A673 (cell line): ENCODE data around the gene MVB12B.

Source experiments
- CTCF ChIP-seq: fragments of 300-800, 200-600 bp; sonication (generic); conservative IDR thresholded peaks from 2 replicates; pipeline ENCODE4 v1.5.1; 2017; ENCODE audit warnings: low read depth, mild to moderate bottlenecking, antibody characterized with exemption, low read length, moderate library complexity, mixed read lengths
- EZH2 ChIP-seq: fragments of 200-600 bp; sonication (generic); IDR thresholded peaks from 2 replicates; pipeline ENCODE4 v1.6.1; 2017; ENCODE audit warnings: borderline replicate concordance, low read depth, mild to moderate bottlenecking, mixed read lengths, antibody characterized with exemption, low read length; ENCODE audit not compliant: poor library complexity, severe bottlenecking

- no peak for TF ChIP-seq EZH2
- TF ChIP-seq CTCF: no peak
Measured at GRCh38 chr9:126483468-126484073, 156.9 kb downstream of the MVB12B start.
